Measurements from ENCODE around the gene HPX. TPM values are rescaled to one million over a fixed set of nuclear protein-coding genes. Genes with fewer than 3 reads are reported as not detected.

Gene HPX
- total and polyA plus RNA-seq, 9 donors, result 0.46 to 4.1 (median 2.4) TPM

- intact Hi-C loops (cut with DNase I), result no loop called here
- Histone ChIP-seq H3K4me1 (ENCODE audit: insufficient read depth) (no peaks in the 10 kb centered on the region), H3K4me3 (no peak overlapping the region), H3K27ac (no peak overlapping the region), H3K27me3 (no peaks in the 10 kb centered on the region), H3K36me3 (no peaks in the 10 kb centered on the region), H3K9me3 (no peaks in the 10 kb centered on the region)
- no peak for DNase-seq
- WGBS, 3 donors, result 89 to 96% (median 90%) methylated on average over 1 of the region's 1 CpG
- no peak for TF ChIP-seq CTCF (IDR thresholded peaks at IDR 0.05)
- no peak for TF ChIP-seq POLR2A (IDR thresholded peaks at IDR 0.05)
- no peak for TF ChIP-seq EP300 (IDR thresholded peaks at IDR 0.05)
Measured at GRCh38 chr11:6459099-6459450, 18.3 kb upstream of the HPX start.

GRCh38 chr11:6458352-6459098 lies 17.7 kb upstream of the HPX start:
- no peaks in the 10 kb centered on the region for H3K9me3 ChIP-seq
- WGBS, 3 donors, result 85 to 91% (median 87%) methylated on average over 2 of the region's 2 CpGs
- intact Hi-C loops (cut with DNase I), result no loop called here
- TF ChIP-seq EP300 (IDR thresholded peaks at IDR 0.05) (no peak), POLR2A (IDR thresholded peaks at IDR 0.05) (no peak), CTCF (IDR thresholded peaks at IDR 0.05) (no peak)
- H3K4me3 ChIP-seq, result no peak overlapping the region
- no peaks in the 10 kb centered on the region for H3K4me1 ChIP-seq (ENCODE audit: insufficient read depth)
- no peak overlapping the region for H3K27ac ChIP-seq
- DNase-seq, result no peak
- no peaks in the 10 kb centered on the region for H3K27me3 ChIP-seq
- no peaks in the 10 kb centered on the region for H3K36me3 ChIP-seq

DNA sequence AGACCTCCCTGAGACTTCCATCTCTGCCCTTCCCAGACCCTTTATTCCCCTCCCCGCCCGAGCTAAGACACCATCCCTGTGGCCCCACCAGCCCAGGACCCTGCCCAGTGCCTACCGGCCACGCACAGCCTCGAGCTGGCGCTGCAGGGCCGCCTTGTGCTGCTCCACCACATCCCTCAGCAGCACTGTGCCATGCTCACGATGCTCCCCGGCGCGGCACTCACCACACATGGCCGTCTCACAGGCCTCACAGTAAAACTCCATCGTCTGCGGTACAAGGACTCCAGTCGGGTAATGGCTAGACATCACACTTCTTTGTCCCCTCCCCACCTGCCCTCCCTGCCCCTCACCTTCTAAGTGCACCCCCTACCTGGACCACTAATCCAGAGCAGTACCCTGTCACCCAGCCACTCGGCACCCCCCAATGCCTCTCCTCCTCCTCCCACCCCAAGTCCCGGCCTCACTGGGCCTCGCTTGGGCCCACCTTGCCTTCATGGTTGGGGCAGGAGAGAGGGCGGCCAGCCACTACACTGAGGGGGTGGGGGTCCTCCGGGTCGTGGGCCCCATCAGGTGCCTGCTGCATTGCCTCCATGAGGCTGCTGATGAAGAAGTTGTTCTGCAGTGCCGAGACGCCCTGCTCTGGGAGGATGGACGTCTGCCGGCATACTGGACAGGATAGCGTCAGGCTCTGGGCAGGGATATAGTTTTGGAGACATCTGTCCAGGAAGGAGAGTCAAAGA lies 17.0 kb upstream of the HPX start:
- no peaks in the 10 kb centered on the region for H3K27me3 ChIP-seq
- 92 to 93% (median 93%) methylated on average over 26 of the region's 26 CpGs for WGBS, 3 donors

More for the DNA sequence above, 17.0 kb upstream of the HPX start:
- DNase-seq, result no peak
- H3K4me1 ChIP-seq (ENCODE audit: insufficient read depth), result no peaks in the 10 kb centered on the region
- no peak overlapping the region for H3K4me3 ChIP-seq
- H3K36me3 ChIP-seq, result no peaks in the 10 kb centered on the region
- intact Hi-C loops (cut with DNase I), result no loop called here
- no peak overlapping the region for H3K27ac ChIP-seq
- no peaks in the 10 kb centered on the region for H3K9me3 ChIP-seq
- no peak for TF ChIP-seq CTCF (IDR thresholded peaks at IDR 0.05)
- no peak for TF ChIP-seq POLR2A (IDR thresholded peaks at IDR 0.05)
- TF ChIP-seq EP300 (IDR thresholded peaks at IDR 0.05), result no peak
